ENCODE data around the gene ADAM23.

ADAM23 gene

DNA sequence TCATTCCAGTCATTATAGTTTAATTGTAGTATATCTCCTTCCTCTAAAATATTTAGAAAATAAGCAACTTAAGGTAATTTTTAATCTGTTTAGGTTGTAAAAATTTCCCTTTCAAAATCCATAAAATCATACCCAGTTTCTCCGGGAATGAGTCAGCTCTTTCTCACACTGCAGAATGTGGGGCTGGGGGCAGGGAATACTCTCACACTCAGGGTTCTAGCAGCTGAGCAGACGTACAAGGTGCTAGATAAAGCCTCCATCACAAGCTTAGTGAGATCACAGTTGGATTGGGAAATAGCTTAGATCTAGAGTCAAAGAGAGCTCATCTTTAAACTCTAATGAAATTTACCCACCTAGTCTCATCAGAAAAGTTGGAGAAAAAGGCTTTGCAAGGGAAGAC lies 119.0 kb downstream of the ADAM23 start:
- Histone ChIP-seq H3K27ac (ENCODE audit: low read depth, low read length, poor library complexity, severe bottlenecking) (no peak overlapping the region), H3K4me3 (ENCODE audit: low read depth, low read length, poor library complexity, severe bottlenecking) (no peak overlapping the region), H3K36me3 (ENCODE audit: insufficient read depth, low read length) (no peaks in the 10 kb centered on the region), H3K9ac (ENCODE audit: low read length) (no peak overlapping the region), H3K9me3 (ENCODE audit: low read length) (no peaks in the 10 kb centered on the region), H3K79me2 (ENCODE audit: insufficient read depth, low read length) (no peaks in the 10 kb centered on the region), H3F3A (ENCODE audit: insufficient read depth, low read length) (no peaks in the 10 kb centered on the region), H3K27me3 (ENCODE audit: insufficient read depth, low read length) (no peaks in the 10 kb centered on the region), H4K20me1 (ENCODE audit: insufficient read depth, low read length) (no peaks in the 10 kb centered on the region), H2AFZ (ENCODE audit: low read length) (no peak overlapping the region), H3K4me2 (ENCODE audit: low read length) (no peak overlapping the region), H3K4me1 (ENCODE audit: insufficient read depth, low read length, severe bottlenecking) (no peaks in the 10 kb centered on the region), H3K9me2 (ENCODE audit: low read depth, low read length) (no peaks in the 10 kb centered on the region)
- TF ChIP-seq EZH2 (IDR thresholded peaks at IDR 0.05; ENCODE audit: borderline replicate concordance, low read length), result no peak

DNA sequence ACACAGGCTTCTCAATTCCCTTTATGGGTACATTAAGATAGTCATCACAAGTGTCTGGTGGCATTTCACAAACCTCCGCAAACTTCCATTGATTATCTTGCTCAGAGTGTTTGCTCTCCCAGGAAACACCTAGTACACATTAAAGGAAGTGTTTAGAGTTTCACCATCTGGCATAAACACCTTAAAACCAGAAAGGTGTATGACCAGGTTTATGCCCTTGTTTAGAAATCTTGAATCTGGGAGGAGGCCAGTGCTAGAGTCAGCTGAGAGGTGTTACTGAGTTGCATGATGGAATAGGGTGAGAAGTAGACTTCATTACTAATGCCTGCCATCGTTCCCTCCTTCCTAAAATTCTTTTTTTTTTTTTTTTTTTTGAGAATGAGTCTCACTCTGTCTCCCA lies 120.0 kb downstream of the ADAM23 start:
- Histone ChIP-seq H3K27ac (ENCODE audit: low read depth, low read length, poor library complexity, severe bottlenecking) (no peak overlapping the region), H3K79me2 (ENCODE audit: insufficient read depth, low read length) (no peaks in the 10 kb centered on the region), H3K4me2 (ENCODE audit: low read length) (no peak overlapping the region), H4K20me1 (ENCODE audit: insufficient read depth, low read length) (no peaks in the 10 kb centered on the region), H3K36me3 (ENCODE audit: insufficient read depth, low read length) (no peaks in the 10 kb centered on the region), H3K4me3 (ENCODE audit: low read depth, low read length, poor library complexity, severe bottlenecking) (no peak overlapping the region), H3K4me1 (ENCODE audit: insufficient read depth, low read length, severe bottlenecking) (no peaks in the 10 kb centered on the region), H3K9ac (ENCODE audit: low read length) (no peak overlapping the region), H3F3A (ENCODE audit: insufficient read depth, low read length) (no peaks in the 10 kb centered on the region), H2AFZ (ENCODE audit: low read length) (no peak overlapping the region), H3K27me3 (ENCODE audit: insufficient read depth, low read length) (no peaks in the 10 kb centered on the region; the same call in 1 of the 2 replicates), H3K9me3 (ENCODE audit: low read length) (no peaks in the 10 kb centered on the region), H3K9me2 (ENCODE audit: low read depth, low read length) (no peaks in the 10 kb centered on the region)
- TF ChIP-seq, protein P1, sequence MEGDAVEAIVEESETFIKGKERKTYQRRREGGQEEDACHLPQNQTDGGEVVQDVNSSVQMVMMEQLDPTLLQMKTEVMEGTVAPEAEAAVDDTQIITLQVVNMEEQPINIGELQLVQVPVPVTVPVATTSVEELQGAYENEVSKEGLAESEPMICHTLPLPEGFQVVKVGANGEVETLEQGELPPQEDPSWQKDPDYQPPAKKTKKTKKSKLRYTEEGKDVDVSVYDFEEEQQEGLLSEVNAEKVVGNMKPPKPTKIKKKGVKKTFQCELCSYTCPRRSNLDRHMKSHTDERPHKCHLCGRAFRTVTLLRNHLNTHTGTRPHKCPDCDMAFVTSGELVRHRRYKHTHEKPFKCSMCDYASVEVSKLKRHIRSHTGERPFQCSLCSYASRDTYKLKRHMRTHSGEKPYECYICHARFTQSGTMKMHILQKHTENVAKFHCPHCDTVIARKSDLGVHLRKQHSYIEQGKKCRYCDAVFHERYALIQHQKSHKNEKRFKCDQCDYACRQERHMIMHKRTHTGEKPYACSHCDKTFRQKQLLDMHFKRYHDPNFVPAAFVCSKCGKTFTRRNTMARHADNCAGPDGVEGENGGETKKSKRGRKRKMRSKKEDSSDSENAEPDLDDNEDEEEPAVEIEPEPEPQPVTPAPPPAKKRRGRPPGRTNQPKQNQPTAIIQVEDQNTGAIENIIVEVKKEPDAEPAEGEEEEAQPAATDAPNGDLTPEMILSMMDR (IDR thresholded peaks at IDR 0.05; ENCODE audit: low read length), result no peak

DNA sequence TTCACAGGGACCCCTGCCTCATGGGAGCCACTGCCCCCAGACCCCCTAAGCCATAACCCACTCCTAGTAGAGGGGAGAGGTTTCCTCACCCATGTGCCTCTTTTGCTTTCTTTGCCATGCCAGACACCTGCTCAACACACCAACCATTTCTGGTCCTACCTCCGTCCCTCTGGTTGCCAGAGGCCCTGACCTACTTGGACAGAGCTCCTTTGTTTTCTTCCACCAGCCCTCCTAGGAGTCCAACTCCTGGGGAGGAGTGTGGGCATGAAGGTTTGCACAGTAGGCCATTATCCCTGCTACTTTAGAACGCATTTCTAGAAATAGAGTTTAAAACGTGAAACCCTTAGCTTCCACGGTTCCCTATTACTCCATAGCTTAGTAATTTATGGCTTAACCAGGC lies 122.3 kb downstream of the ADAM23 start:
- H3K4me1 ChIP-seq (ENCODE audit: insufficient read depth, low read length, severe bottlenecking), result no peaks in the 10 kb centered on the region
- H3K27me3 ChIP-seq (ENCODE audit: insufficient read depth, low read length), result no peaks in the 10 kb centered on the region; the same call in 1 of the 2 replicates
- no peaks in the 10 kb centered on the region for H3K9me2 ChIP-seq (ENCODE audit: low read depth, low read length)
- no peaks in the 10 kb centered on the region for H4K20me1 ChIP-seq (ENCODE audit: insufficient read depth, low read length)
- H3K27ac ChIP-seq (ENCODE audit: low read depth, low read length, poor library complexity, severe bottlenecking), result no peak overlapping the region
- no peak overlapping the region for H3K9ac ChIP-seq (ENCODE audit: low read length)
- H3F3A ChIP-seq (ENCODE audit: insufficient read depth, low read length), result no peaks in the 10 kb centered on the region
- no peaks in the 10 kb centered on the region for H3K9me3 ChIP-seq (ENCODE audit: low read length)
- H3K4me2 ChIP-seq (ENCODE audit: low read length), result no peak overlapping the region
- H3K79me2 ChIP-seq (ENCODE audit: insufficient read depth, low read length), result no peaks in the 10 kb centered on the region
- no peak overlapping the region for H2AFZ ChIP-seq (ENCODE audit: low read length)
- no peaks in the 10 kb centered on the region for H3K36me3 ChIP-seq (ENCODE audit: insufficient read depth, low read length)
- TF ChIP-seq, protein P1 (IDR thresholded peaks at IDR 0.05; ENCODE audit: low read length), result no peak
- no peak for TF ChIP-seq EZH2 (IDR thresholded peaks at IDR 0.05; ENCODE audit: borderline replicate concordance, low read length)
- no peak overlapping the region for H3K4me3 ChIP-seq (ENCODE audit: low read depth, low read length, poor library complexity, severe bottlenecking)

DNA sequence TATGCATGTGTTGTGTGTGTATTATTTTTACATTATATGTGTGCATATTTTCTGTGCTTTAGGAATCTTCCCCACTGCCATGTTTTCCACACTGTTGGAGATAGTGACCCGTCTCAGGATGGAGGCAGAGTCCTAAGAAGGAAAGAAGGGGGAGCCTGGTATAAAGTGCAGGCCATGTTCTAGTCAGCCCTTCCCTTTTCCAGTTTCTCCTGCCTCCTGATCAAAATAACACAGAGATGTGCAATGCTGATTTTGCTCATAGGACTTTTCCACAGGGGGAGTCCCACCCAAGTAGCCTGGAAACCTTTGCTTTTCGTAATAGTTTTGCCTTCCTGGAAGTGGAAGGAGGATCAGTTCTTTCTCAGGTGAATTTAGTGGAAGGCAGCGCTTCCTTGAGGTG lies 126.1 kb downstream of the ADAM23 start:
- H3K79me2 ChIP-seq (ENCODE audit: insufficient read depth, low read length), result no peaks in the 10 kb centered on the region
- H4K20me1 ChIP-seq (ENCODE audit: insufficient read depth, low read length), result no peaks in the 10 kb centered on the region
- H3K36me3 ChIP-seq (ENCODE audit: insufficient read depth, low read length), result no peaks in the 10 kb centered on the region
- no peak for TF ChIP-seq EZH2 (IDR thresholded peaks at IDR 0.05; ENCODE audit: borderline replicate concordance, low read length)
- TF ChIP-seq, protein P1 (IDR thresholded peaks at IDR 0.05; ENCODE audit: low read length), result no peak
- no peaks in the 10 kb centered on the region for H3K9me3 ChIP-seq (ENCODE audit: low read length)
- no peaks in the 10 kb centered on the region for H3K9me2 ChIP-seq (ENCODE audit: low read depth, low read length)
- no peak overlapping the region for H2AFZ ChIP-seq (ENCODE audit: low read length)
- no peaks in the 10 kb centered on the region for H3K4me1 ChIP-seq (ENCODE audit: insufficient read depth, low read length, severe bottlenecking)
- H3K4me2 ChIP-seq (ENCODE audit: low read length), result no peak overlapping the region
- H3K27me3 ChIP-seq (ENCODE audit: insufficient read depth, low read length), result no peaks in the 10 kb centered on the region; the same call in 1 of the 2 replicates
- no peaks in the 10 kb centered on the region for H3F3A ChIP-seq (ENCODE audit: insufficient read depth, low read length)
- no peak overlapping the region for H3K9ac ChIP-seq (ENCODE audit: low read length)
- H3K27ac ChIP-seq (ENCODE audit: low read depth, low read length, poor library complexity, severe bottlenecking), result no peak overlapping the region
- H3K4me3 ChIP-seq (ENCODE audit: low read depth, low read length, poor library complexity, severe bottlenecking), result no peak overlapping the region
